C4-2B (cell line): ENCODE data around the gene CPSF7.

Experiments
- CTCF ChIP-seq: fragments of 450-650 bp; conservative IDR thresholded peaks from 2 replicates; pipeline ENCODE4 v1.5.1; 2017; ENCODE audit warnings: mild to moderate bottlenecking
- ZFX ChIP-seq: fragments of 450-650 bp; IDR thresholded peaks from 2 replicates; pipeline ENCODE4 v1.6.1; 2017

GRCh38 chr11:61476371-61476770 is 46.6 kb upstream of the CPSF7 start:
- no peak for TF ChIP-seq CTCF
- TF ChIP-seq ZFX, result no peak
